Prostate gland (tissue), 2 donors: Measurements from ENCODE around the gene SMPD2. TPM values are rescaled to one million over a fixed set of nuclear protein-coding genes. Genes with fewer than 3 reads are reported as not detected.

Experiments used
- DNase-seq: peaks from one replicate; pipeline ENCODE4 v3.0.0-alpha.2; 2019; ENCODE audit warnings: low spot score
- H3K27ac ChIP-seq, 2 donors: fragments of 200-600 bp; sonication (generic); 2 replicates each; pipeline ENCODE4 v1.5.1; 2017 to 2019
- H3K27me3 ChIP-seq: fragments of 200-600 bp; sonication (generic); replicated peaks from 2 replicates; pipeline ENCODE4 v1.5.1; 2019; ENCODE audit not compliant: insufficient read depth
- H3K36me3 ChIP-seq, 2 donors: fragments of 200-600 bp; sonication (generic); 1 replicate in 1 of 2; 2 replicates in 1 of 2; pipeline versions ENCODE4 v1.5.1 to v1.8.1; 2017 to 2019
- H3K4me1 ChIP-seq: fragments of 200-600 bp; sonication (generic); replicated peaks from 2 replicates; pipeline ENCODE4 v1.5.1; 2019
- H3K4me3 ChIP-seq, 2 donors: fragments of 200-600 bp; sonication (generic); 2 replicates each; pipeline ENCODE4 v1.5.1; 2017 to 2019
- H3K9me3 ChIP-seq: fragments of 200-600 bp; sonication (generic); 2 replicates; pipeline ENCODE4 v1.5.1; 2017
- CTCF ChIP-seq, 4 experiments: fragments of 200-600 bp in 2 of 4; fragments of 450-650 bp in 2 of 4; sonication (generic) in 2 of 4; IDR thresholded peaks; 1 replicate in 3 of 4; 2 replicates in 1 of 4; pipeline ENCODE4 v1.5.1; 2016 to 2019; ENCODE audit warnings: antibody characterized with exemption in 4 of 4, mild to moderate bottlenecking in 2 of 4, moderate library complexity in 2 of 4
- POLR2A ChIP-seq: fragments of 450-650 bp; IDR thresholded peaks from one replicate; pipeline ENCODE4 v1.6.1; 2016; ENCODE audit warnings: antibody characterized with exemption, mild to moderate bottlenecking
- POLR2AphosphoS5 ChIP-seq: sonication (generic); formaldehyde crosslinking; IDR thresholded peaks from one replicate; pipeline ENCODE4 v1.6.1; 2017; ENCODE audit warnings: antibody characterized with exemption
- WGBS: methylation state at CpG from one replicate; pipeline ENCODE4 v1.1.5; 2018; 5-methylcytosine and 5-hydroxymethylcytosine counted together
- intact Hi-C: fragments of 100-400 bp; cut with DNase I; formaldehyde crosslinking; loops from one replicate; pipeline ENCODE4 v1.14.2; 2022
- total RNA-seq, 2 donors: library from RNA; depleted of rRNA; stranded (reverse); fragments of >200 nt; gene quantifications; one replicate each; pipeline ENCODE4 v1.1.0, GENCODE V29; 2016

Gene SMPD2
- total RNA-seq, 2 donors from 2014 or later: 10.2 to 24.2 TPM

- WGBS: 72% methylated on average over 1 of the region's 1 CpG
- intact Hi-C loops: no loop called here
- Histone ChIP-seq H3K36me3 (no peaks in the 10 kb centered on the region), H3K9me3 (no peaks in the 10 kb centered on the region), H3K27me3 (no peaks in the 10 kb centered on the region), H3K4me1 (no peaks in the 10 kb centered on the region), H3K4me3 (no peak overlapping the region), H3K27ac (no peak overlapping the region)
- no peak for DNase-seq
- TF ChIP-seq POLR2AphosphoS5 (no peak), POLR2A (no peak), CTCF (IDR thresholded peaks at IDR 0.05) (no peak)
These were observed 19.3 kb upstream of the SMPD2 start for GRCh38 chr6:109421184-109421583.

DNA sequence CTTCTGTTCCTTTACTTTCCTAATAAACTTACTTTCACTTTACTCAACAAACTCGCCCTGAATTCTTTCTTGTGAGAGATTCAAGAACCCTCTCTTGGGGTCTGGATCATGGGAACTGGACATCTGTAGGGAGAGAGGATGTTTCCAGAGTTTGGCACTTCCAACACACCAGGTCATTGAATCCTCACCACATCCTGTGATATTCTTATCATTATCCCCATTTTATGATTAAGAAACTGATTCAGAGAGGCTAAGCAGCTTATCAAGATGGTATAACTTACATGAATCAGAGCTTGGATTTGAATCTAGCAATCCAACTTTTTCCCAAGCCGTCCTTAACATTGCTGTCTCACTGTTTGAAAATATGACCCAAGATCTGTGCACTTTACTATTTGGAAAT lies 15.6 kb upstream of the SMPD2 start:
- intact Hi-C loops: no loop called here

DNA sequence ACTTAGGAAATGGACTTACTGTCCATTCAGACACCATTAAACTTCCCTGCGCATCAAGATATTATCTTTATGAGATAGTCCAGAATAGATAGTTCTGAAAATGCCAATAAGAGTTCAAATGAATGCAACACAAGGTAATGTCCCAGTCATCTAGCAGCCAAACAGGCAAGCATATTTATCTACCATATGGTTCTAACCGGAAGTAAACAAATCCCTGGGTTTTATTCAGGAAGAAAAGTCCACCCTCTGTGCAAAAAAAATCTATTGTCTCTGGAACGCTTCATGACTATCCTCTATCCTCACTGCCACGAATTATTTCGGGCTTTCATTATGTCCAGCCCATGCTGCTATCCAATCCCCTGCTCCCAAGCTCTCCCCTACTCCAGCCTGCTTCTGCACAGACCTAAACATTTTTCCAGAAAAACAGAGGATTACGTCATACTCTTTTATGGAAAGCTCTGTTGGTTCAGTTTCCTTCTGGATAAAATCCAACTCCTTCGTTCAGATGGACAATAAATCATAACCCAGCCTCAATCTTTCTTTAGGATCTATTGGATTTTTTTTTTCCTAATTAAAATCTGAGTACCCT lies 11.5 kb upstream of the SMPD2 start:
- DNase-seq: no peak
- Histone ChIP-seq H3K4me3 (no peak overlapping the region), H3K4me1 (no peaks in the 10 kb centered on the region), H3K9me3 (no peaks in the 10 kb centered on the region), H3K27me3 (no peaks in the 10 kb centered on the region), H3K36me3 (no peaks in the 10 kb centered on the region), H3K27ac (no peak overlapping the region)
- intact Hi-C loops: no loop called here
- 17% methylated on average over 7 of the region's 7 CpGs for WGBS
- no peak for TF ChIP-seq CTCF (IDR thresholded peaks at IDR 0.05)
- no peak for TF ChIP-seq POLR2A
- no peak for TF ChIP-seq POLR2AphosphoS5

More for the DNA sequence above, 15.6 kb upstream of the SMPD2 start:
- Histone ChIP-seq H3K4me3 (no peak overlapping the region), H3K9me3 (no peaks in the 10 kb centered on the region), H3K36me3 (no peaks in the 10 kb centered on the region), H3K27ac (no peak overlapping the region), H3K27me3 (no peaks in the 10 kb centered on the region), H3K4me1 (no peaks in the 10 kb centered on the region)
- DNase-seq: no peak
- 95% methylated on average over 2 of the region's 2 CpGs for WGBS
- TF ChIP-seq POLR2A (no peak), CTCF (IDR thresholded peaks at IDR 0.05) (no peak), POLR2AphosphoS5 (no peak)

DNA sequence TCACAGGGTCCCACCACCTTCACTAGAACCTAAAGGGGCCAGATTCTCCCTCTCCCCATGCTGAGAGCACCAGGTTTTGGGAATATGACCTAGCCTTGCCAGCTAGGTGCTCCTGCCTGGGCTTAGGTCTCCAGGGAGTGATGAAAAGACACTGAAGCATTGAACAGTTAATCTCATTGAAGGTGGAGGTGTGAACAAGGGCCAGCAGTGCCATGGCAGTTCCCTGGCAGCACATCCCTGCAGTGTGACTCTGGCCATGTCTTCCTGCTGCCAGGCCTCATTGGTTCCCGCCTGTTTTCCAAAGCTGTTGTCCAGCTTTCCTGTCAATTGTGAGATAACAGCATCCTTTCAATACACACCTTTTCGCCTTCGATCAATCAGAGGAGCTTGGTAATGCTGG lies 11.0 kb upstream of the SMPD2 start:
- WGBS: 94% methylated on average over 3 of the region's 3 CpGs
- no peaks in the 10 kb centered on the region for H3K4me1 ChIP-seq
- no peaks in the 10 kb centered on the region for H3K9me3 ChIP-seq
- H3K27ac ChIP-seq: no peak overlapping the region
- no peaks in the 10 kb centered on the region for H3K36me3 ChIP-seq
- intact Hi-C loops: no loop called here
- H3K27me3 ChIP-seq: no peaks in the 10 kb centered on the region
- TF ChIP-seq POLR2AphosphoS5 (no peak), CTCF (IDR thresholded peaks at IDR 0.05) (no peak), POLR2A (no peak)
- H3K4me3 ChIP-seq: no peak overlapping the region
- DNase-seq: no peak

GRCh38 chr6:109434456-109434855 lies 6.1 kb upstream of the SMPD2 start:
- no peaks in the 10 kb centered on the region for H3K36me3 ChIP-seq
- H3K4me1 ChIP-seq: no peaks in the 10 kb centered on the region
- no peak for DNase-seq
- WGBS: 49% methylated on average over 2 of the region's 2 CpGs
- H3K27me3 ChIP-seq: no peaks in the 10 kb centered on the region
- H3K4me3 ChIP-seq: no peak overlapping the region
- H3K27ac ChIP-seq: no peak overlapping the region
- intact Hi-C loops: no loop called here
- no peaks in the 10 kb centered on the region for H3K9me3 ChIP-seq
- no peak for TF ChIP-seq POLR2A
- no peak for TF ChIP-seq POLR2AphosphoS5
- TF ChIP-seq CTCF (IDR thresholded peaks at IDR 0.05): no peak
